Ishikawa (cell line): Measurements from ENCODE around the gene GRM2.

ENCODE experiments used
- CREB1 ChIP-seq: IDR thresholded peaks from 2 replicates; pipeline ENCODE4 v1.6.1; 2012; ENCODE audit warnings: low read depth
- EGR1 ChIP-seq: IDR thresholded peaks from 2 replicates; pipeline ENCODE4 v1.6.1; 2012
- EP300 ChIP-seq: IDR thresholded peaks from 2 replicates; pipeline ENCODE4 v1.6.1; 2012; ENCODE audit warnings: borderline replicate concordance
- FOXM1 ChIP-seq: IDR thresholded peaks from 2 replicates; pipeline ENCODE4 v1.6.1; 2012; ENCODE audit warnings: low read depth, borderline replicate concordance
- MAX ChIP-seq: IDR thresholded peaks from 2 replicates; pipeline ENCODE4 v1.6.1; 2012
- RAD21 ChIP-seq: IDR thresholded peaks from 2 replicates; pipeline ENCODE4 v1.6.1; 2012; ENCODE audit warnings: low read depth
- REST ChIP-seq: IDR thresholded peaks from 2 replicates; pipeline ENCODE4 v1.6.1; 2012; ENCODE audit warnings: low read depth, mild to moderate bottlenecking
- TAF1 ChIP-seq: IDR thresholded peaks from 2 replicates; pipeline ENCODE4 v1.6.1; 2012; ENCODE audit warnings: low read depth, mild to moderate bottlenecking
- TCF12 ChIP-seq: IDR thresholded peaks from 2 replicates; pipeline ENCODE4 v1.6.1; 2012; ENCODE audit warnings: low read depth
- USF1 ChIP-seq: IDR thresholded peaks from 2 replicates; pipeline ENCODE4 v1.6.1; 2012
- YY1 ChIP-seq: IDR thresholded peaks from 2 replicates; pipeline ENCODE4 v1.6.1; 2012; ENCODE audit warnings: low read depth
- ZBTB7A ChIP-seq: IDR thresholded peaks from 2 replicates; pipeline ENCODE4 v1.6.1; 2012; ENCODE audit warnings: low read depth

- no peak for TF ChIP-seq EGR1
- TF ChIP-seq FOXM1: no peak
- TF ChIP-seq EP300: no peak
- TF ChIP-seq RAD21: no peak
- no peak for TF ChIP-seq MAX
- no peak for TF ChIP-seq ZBTB7A
- TF ChIP-seq USF1: no peak
- no peak for TF ChIP-seq YY1
- no peak for TF ChIP-seq TAF1
- no peak for TF ChIP-seq REST
- TF ChIP-seq TCF12: no peak
- TF ChIP-seq CREB1: no peak
These were observed 2.9 kb upstream of the GRM2 start for GRCh38 chr3:51703761-51704510.
